Dermis lymphatic vessel endothelial cell (primary cell): ENCODE data around the gene YLPM1. TPM values are rescaled to one million over a fixed set of nuclear protein-coding genes. Genes with fewer than 3 reads are reported as not detected.

Experiments used
- total RNA-seq: library from RNA; depleted of rRNA; stranded (reverse); fragments of >200 nt; gene quantifications from 2 replicates; pipeline ENCODE4 v1.2.1, GENCODE V29; 2014

YLPM1 gene
- 18.4 and 24.1 TPM in 2 replicates for total RNA-seq

GRCh38 chr14:74762917-74763802 is at the start of gene YLPM1:
Gene YLPM1, plus strand, starts transcription at chr14:74763316. Its CDS starts 174 bp downstream, at chr14:74763490.

DNA sequence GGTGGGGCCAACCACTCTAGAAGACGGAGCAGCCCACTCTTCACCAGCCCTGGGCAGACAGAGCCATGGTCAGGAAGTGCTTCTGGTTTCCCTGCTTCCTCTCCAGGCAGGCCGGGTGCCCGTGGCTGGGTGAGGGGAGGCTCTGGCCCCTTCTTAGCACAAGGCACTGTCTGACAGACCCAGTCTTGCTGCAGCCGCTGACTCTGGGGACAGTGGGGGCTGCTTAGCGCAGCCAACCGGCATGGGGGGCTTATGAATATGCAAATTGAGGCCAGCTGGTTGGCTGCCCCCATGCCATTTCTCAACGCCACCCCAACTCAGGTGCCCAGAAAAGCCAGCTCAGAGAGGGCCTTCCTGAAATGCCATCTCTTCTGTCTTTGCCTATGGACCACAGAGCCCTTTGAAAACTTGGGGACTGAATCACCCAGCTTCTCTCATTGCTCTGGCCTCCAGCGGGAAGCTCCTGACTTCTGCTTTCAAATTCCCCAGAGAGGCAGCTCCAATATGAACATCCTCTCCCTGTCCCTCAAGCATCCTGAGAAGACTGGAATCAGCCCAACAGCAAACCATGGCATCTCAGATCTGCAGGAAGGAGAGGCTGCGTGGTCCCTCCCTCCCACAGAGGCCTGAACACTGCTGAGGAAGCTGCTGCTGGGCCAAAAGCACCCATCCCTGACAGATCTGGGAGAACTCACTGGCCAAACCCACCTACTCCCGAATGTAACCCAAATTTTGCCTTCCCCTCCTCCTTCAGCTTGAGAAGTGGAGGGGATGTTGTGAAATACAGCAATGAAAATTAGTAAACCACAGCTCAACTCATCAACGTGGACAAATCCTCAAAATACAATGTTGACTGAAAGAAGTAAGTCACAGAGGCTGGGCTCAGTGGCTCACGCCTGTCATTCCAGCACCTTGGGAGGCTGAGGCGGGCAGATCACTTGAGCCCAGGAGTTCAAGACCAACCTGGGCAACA is 113.1 kb downstream of the YLPM1 start, which contains the start of gene PROX2:
PROX2 (minus strand) TSS at position 205 of the 973 bp plus-strand sequence. CDS start 12,311 bp downstream, outside the sequence.

GRCh38 chr14:74881431-74882102 is 118.5 kb downstream of the YLPM1 start, which contains the start of gene DLST:
Gene DLST, plus strand, starts transcription at chr14:74881916. Its CDS starts 38 bp downstream, at chr14:74881954.

Other genes starting within 250 kb of the YLPM1 start
- gene LTBP2, start 151.1 kb upstream of the YLPM1 start, total RNA-seq, result 5.0 and 5.1 TPM in 2 replicates
- gene AREL1, start 50.2 kb upstream of the YLPM1 start, total RNA-seq, result 20.2 and 21.5 TPM in 2 replicates
- gene FCF1, start 50.2 kb upstream of the YLPM1 start, total RNA-seq, result 11.4 and 19.6 TPM in 2 replicates
- not detected in 2 replicates for gene PROX2, start 112.8 kb downstream of the YLPM1 start, total RNA-seq
- gene DLST, start 118.6 kb downstream of the YLPM1 start, total RNA-seq, result 37.4 and 42.5 TPM in 2 replicates
- gene RPS6KL1, start 159.9 kb downstream of the YLPM1 start, total RNA-seq, result 4.3 and 6.6 TPM in 2 replicates
- gene PGF, start 192.3 kb downstream of the YLPM1 start, total RNA-seq, result 5.7 and 8.6 TPM in 2 replicates
- 32.8 and 65.1 TPM in 2 replicates for gene EIF2B2, start 239.6 kb downstream of the YLPM1 start, total RNA-seq